Liver (tissue), 3 donors: ENCODE data around the gene SCAMP5.

Experiments used
- ATF3 ChIP-seq: IDR thresholded peaks from 2 replicates; pipeline ENCODE4 v1.6.1; 2016; ENCODE audit warnings: antibody characterized with exemption
- CTCF ChIP-seq: fragments of 150-350 bp; IDR thresholded peaks from 2 replicates; pipeline ENCODE4 v1.5.1; 2017; ENCODE audit warnings: improper control_type of control experiment, low read depth, low read length; ENCODE audit not compliant: missing input control
- EGR1 ChIP-seq, 2 donors: IDR thresholded peaks; 2 replicates each; pipeline ENCODE4 v1.6.1; 2016 to 2018; ENCODE audit warnings: antibody characterized with exemption in 2 of 2, low read depth in 2 of 2
- FOXA1 ChIP-seq: IDR thresholded peaks from 2 replicates; pipeline ENCODE4 v1.6.1; 2016; ENCODE audit warnings: antibody characterized with exemption
- HNF4A ChIP-seq, 2 donors: conservative IDR thresholded peaks; 2 replicates each; pipeline ENCODE4 v1.6.1; 2016; ENCODE audit warnings: antibody characterized with exemption in 2 of 2, mild to moderate bottlenecking in 2 of 2
- MAX ChIP-seq: IDR thresholded peaks from 2 replicates; pipeline ENCODE4 v1.6.1; 2016; ENCODE audit warnings: antibody characterized with exemption
- RAD21 ChIP-seq, 2 donors: IDR thresholded peaks; 2 replicates each; pipeline ENCODE4 v1.6.1; 2016; ENCODE audit warnings: antibody characterized with exemption in 2 of 2, mild to moderate bottlenecking in 2 of 2
- REST ChIP-seq: IDR thresholded peaks from 2 replicates; pipeline ENCODE4 v1.6.1; 2016; ENCODE audit warnings: antibody characterized with exemption, mild to moderate bottlenecking
- SP1 ChIP-seq: IDR thresholded peaks from 2 replicates; pipeline ENCODE4 v1.6.1; 2018; ENCODE audit warnings: antibody characterized with exemption, mild to moderate bottlenecking
- TAF1 ChIP-seq: conservative IDR thresholded peaks from 2 replicates; pipeline ENCODE4 v1.6.1; 2016; ENCODE audit warnings: antibody characterized with exemption, mild to moderate bottlenecking
- YY1 ChIP-seq: IDR thresholded peaks from 2 replicates; pipeline ENCODE4 v1.6.1; 2016; ENCODE audit warnings: antibody characterized with exemption, mild to moderate bottlenecking
- donor health status: healthy.
- donor health status: healthy.

GRCh38 chr15:75052972-75053747 lies 57.8 kb downstream of the SCAMP5 start:
- no peak for TF ChIP-seq REST
- TF ChIP-seq CTCF, result no peak
- TF ChIP-seq EGR1 (IDR thresholded peaks at IDR 0.05; ENCODE audit: low read depth in 2 of 2), result no peak
- TF ChIP-seq RAD21 (IDR thresholded peaks at IDR 0.05), result no peak
- no peak for TF ChIP-seq HNF4A (conservative IDR thresholded peaks at IDR 0.05)
- no peak for TF ChIP-seq TAF1
- no peak for TF ChIP-seq YY1
- TF ChIP-seq SP1, result no peak
- no peak for TF ChIP-seq FOXA1
- TF ChIP-seq ATF3, result no peak
- no peak for TF ChIP-seq MAX
